Osteocyte (in vitro differentiated cells): ENCODE measurements around the gene COG3. TPM values are rescaled to one million over a fixed set of nuclear protein-coding genes. Genes with fewer than 3 reads are reported as not detected.

Experiments used
- DNase-seq: peaks from one replicate; pipeline ENCODE4 v3.0.0; 2021; ENCODE audit warnings: mixed read lengths; ENCODE audit not compliant: unreplicated experiment; ENCODE audit errors: extremely low spot score
- H3K27ac Mint-ChIP-seq: one replicate; pipeline ENCODE4 v1.8.0; 2021; ENCODE audit warnings: mild to moderate bottlenecking, mixed read lengths; ENCODE audit not compliant: unreplicated experiment
- H3K27me3 Mint-ChIP-seq: one replicate; pipeline ENCODE4 v1.8.0; 2021; ENCODE audit warnings: mixed read lengths; ENCODE audit not compliant: unreplicated experiment
- H3K36me3 Mint-ChIP-seq: one replicate; pipeline ENCODE4 v1.8.0; 2021; ENCODE audit warnings: mixed read lengths; ENCODE audit not compliant: unreplicated experiment
- H3K4me1 Mint-ChIP-seq: one replicate; pipeline ENCODE4 v1.8.0; 2021; ENCODE audit warnings: mixed read lengths; ENCODE audit not compliant: unreplicated experiment
- H3K4me3 Mint-ChIP-seq: one replicate; pipeline ENCODE4 v1.8.0; 2021; ENCODE audit warnings: mild to moderate bottlenecking, moderate library complexity, mixed read lengths; ENCODE audit not compliant: unreplicated experiment
- H3K9me3 Mint-ChIP-seq: one replicate; pipeline ENCODE4 v1.8.0; 2021; ENCODE audit warnings: mixed read lengths; ENCODE audit not compliant: unreplicated experiment
- CTCF ChIP-seq: fragments of 200-600 bp; sonication (generic); IDR thresholded peaks from 2 replicates; pipeline ENCODE4 v1.5.0; 2021; ENCODE audit warnings: antibody characterized with exemption, mild to moderate bottlenecking, moderate library complexity
- total RNA-seq: library from RNA; stranded (reverse); gene quantifications from 2 replicates; pipeline ENCODE4 v1.2.1, GENCODE V29; 2021

Gene COG3
- total RNA-seq, 1 donor from 2014 or later = 31.0 TPM

DNA sequence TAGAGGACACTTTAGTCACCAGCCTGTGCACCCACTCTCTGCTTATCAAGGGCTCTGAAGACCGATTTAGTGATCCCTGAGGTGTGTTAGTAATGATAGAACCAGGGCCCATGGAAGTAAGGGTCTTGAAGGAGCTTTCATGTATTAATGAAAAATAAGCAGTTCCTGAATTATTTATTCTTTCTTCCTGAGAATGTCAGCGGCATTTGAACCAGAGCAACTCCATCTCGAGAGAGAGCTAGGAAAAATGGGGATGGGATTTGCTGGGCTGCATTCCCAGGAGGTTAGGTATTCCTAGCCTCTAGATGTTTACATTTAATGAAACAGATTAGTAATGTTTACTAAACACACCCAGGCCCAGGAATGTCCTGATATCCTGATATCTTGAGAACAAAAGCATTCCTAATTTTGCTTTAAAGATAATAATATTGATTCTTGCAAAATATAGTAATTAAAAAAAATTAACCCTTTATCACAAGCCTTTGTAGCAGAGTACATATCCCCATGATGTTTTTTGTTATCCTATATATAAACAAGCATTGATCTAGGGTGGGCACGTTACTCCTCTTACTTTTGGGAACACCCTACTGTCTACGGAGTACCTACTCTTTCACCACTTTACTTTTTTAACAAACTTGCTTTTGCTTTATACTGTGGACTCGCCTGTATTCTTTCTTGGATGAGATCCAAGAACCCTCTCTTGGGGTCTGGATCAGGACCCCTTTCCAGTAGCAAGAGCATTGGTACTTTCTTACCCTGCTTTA lies 63.1 kb downstream of the COG3 start:
- Mint-ChIP-seq H3K27ac (no peak overlapping the region), H3K36me3 (peaks cover 57% of the 10 kb centered on the region), H3K9me3 (no peaks in the 10 kb centered on the region), H3K4me3 (no peak overlapping the region), H3K27me3 (no peaks in the 10 kb centered on the region), H3K4me1 (peaks cover 14% of the 10 kb centered on the region)
- no peak for TF ChIP-seq CTCF
- DNase-seq = no peak

- no peak for DNase-seq
- H3K9me3 Mint-ChIP-seq = no peaks in the 10 kb centered on the region
- no peak for TF ChIP-seq CTCF
- H3K27ac Mint-ChIP-seq = no peak overlapping the region
- H3K4me1 Mint-ChIP-seq = peaks cover 8% of the 10 kb centered on the region
- H3K36me3 Mint-ChIP-seq = peaks cover 60% of the 10 kb centered on the region
- H3K4me3 Mint-ChIP-seq = no peak overlapping the region
- H3K27me3 Mint-ChIP-seq = no peaks in the 10 kb centered on the region
Observed at GRCh38 chr13:45529758-45530157, 65.0 kb downstream of the COG3 start.

DNA sequence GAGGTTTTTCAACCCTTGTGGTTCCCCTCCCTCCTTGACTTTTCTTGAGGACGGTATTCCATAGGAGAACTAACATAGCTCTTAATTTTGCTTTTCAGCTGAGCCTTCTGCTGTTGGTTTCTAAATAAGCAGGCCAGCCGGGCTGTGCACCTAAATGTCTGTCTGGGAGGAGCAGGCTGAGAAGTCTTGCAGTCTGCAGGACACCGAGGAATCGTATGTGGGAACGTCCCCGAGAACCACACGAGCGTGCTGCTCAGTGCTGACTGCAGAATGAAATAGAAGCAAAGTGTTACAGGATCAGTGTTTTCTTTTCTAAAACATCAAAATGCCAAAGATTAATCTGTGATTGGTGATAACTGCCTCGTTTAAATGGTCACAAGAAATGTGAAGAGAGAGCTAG lies 69.9 kb downstream of the COG3 start:
- H3K27me3 Mint-ChIP-seq = no peaks in the 10 kb centered on the region
- H3K4me1 Mint-ChIP-seq = no peaks in the 10 kb centered on the region
- no peak overlapping the region for H3K27ac Mint-ChIP-seq
- peaks cover 47% of the 10 kb centered on the region for H3K36me3 Mint-ChIP-seq
- no peaks in the 10 kb centered on the region for H3K9me3 Mint-ChIP-seq
- no peak for TF ChIP-seq CTCF
- no peak for DNase-seq
- H3K4me3 Mint-ChIP-seq = no peak overlapping the region

DNA sequence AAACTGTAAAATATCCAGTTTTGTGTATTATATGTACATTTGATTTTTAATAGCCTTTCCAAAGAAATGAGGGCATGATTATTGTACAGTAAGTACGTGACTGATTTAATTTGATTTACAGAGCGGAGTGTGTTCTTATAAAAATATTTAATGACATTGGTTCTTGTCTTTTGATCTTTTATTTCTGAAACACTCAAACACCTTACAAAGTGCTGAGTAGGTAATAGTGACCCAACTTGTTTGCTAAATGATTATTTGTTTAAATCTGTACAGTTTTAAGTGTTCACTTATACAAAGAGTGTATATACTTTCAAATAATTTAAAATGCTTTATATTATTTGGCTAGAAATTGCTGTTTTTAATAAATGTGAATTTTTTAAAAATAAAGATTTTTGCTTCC lies 71.5 kb downstream of the COG3 start:
- Mint-ChIP-seq H3K36me3 (peaks cover 35% of the 10 kb centered on the region), H3K4me3 (no peak overlapping the region), H3K4me1 (no peaks in the 10 kb centered on the region), H3K9me3 (no peaks in the 10 kb centered on the region), H3K27me3 (no peaks in the 10 kb centered on the region), H3K27ac (no peak overlapping the region)
- no peak for TF ChIP-seq CTCF
- no peak for DNase-seq

DNA sequence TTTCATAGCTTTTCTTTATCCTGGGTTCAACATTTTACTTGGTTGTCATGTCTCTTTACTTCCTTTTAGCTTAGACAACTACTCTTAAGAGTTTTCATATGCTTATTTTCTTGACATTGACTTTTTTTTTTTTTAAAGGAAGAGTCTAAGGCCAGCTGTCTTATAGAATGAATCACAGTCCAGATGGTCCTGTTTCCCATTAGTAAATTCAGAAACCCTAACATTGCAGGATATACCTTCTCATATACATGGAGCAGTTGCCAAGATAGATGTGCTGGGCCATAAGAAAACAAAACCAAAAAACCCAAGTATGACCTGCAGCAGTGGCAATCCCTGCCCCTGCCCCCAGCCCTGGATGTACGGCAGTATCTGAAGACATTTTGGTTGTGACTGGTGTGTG lies 72.8 kb downstream of the COG3 start:
- no peak overlapping the region for H3K4me3 Mint-ChIP-seq
- no peak for TF ChIP-seq CTCF
- H3K4me1 Mint-ChIP-seq = no peaks in the 10 kb centered on the region
- H3K36me3 Mint-ChIP-seq = peaks cover 26% of the 10 kb centered on the region
- no peak overlapping the region for H3K27ac Mint-ChIP-seq
- H3K27me3 Mint-ChIP-seq = no peaks in the 10 kb centered on the region
- no peaks in the 10 kb centered on the region for H3K9me3 Mint-ChIP-seq
- no peak for DNase-seq
